HG02981 (cell line): Measurements from ENCODE around the gene DIP2B.

Source experiments
- ATAC-seq: cut with Tn5 transposase; IDR thresholded peaks from one replicate; pipeline ENCODE4 v1.9.1; 2021; ENCODE audit warnings: mild to moderate bottlenecking, moderate library complexity; ENCODE audit not compliant: unreplicated experiment

Gene DIP2B

GRCh38 chr12:50606675-50607375 lies 102.0 kb downstream of the DIP2B start:
- ATAC-seq: no peak

GRCh38 chr12:50609292-50609874 lies 104.6 kb downstream of the DIP2B start:
- no peak for ATAC-seq

GRCh38 chr12:50610171-50610570 lies 105.4 kb downstream of the DIP2B start:
- no peak for ATAC-seq

- ATAC-seq: no peak
Measured at GRCh38 chr12:50611021-50611744, 106.4 kb downstream of the DIP2B start.

GRCh38 chr12:50612882-50613281 lies 108.1 kb downstream of the DIP2B start:
- ATAC-seq: no peak

GRCh38 chr12:50613463-50613862 lies 108.7 kb downstream of the DIP2B start:
- ATAC-seq: no peak

GRCh38 chr12:50614167-50614759 lies 109.5 kb downstream of the DIP2B start:
- no peak for ATAC-seq

- ATAC-seq: no peak
Measured at GRCh38 chr12:50615145-50615906, 110.5 kb downstream of the DIP2B start.

- ATAC-seq: no peak
Measured at GRCh38 chr12:50615907-50616296, 111.1 kb downstream of the DIP2B start.

- ATAC-seq: no peak
Measured at GRCh38 chr12:50617657-50618056, 112.9 kb downstream of the DIP2B start.

GRCh38 chr12:50618864-50619609 lies 114.3 kb downstream of the DIP2B start:
- ATAC-seq: no peak

GRCh38 chr12:50619610-50619958 lies 114.8 kb downstream of the DIP2B start:
- ATAC-seq: no peak

- ATAC-seq: no peak
Measured at GRCh38 chr12:50620109-50620977, 115.6 kb downstream of the DIP2B start.

GRCh38 chr12:50620978-50621360 lies 116.2 kb downstream of the DIP2B start:
- ATAC-seq: no peak

GRCh38 chr12:50621399-50622300 lies 116.9 kb downstream of the DIP2B start:
- ATAC-seq: no peak

GRCh38 chr12:50625029-50625925 lies 120.5 kb downstream of the DIP2B start:
- no peak for ATAC-seq

GRCh38 chr12:50626026-50626425 lies 121.2 kb downstream of the DIP2B start:
- ATAC-seq: no peak
